IMR-90 (cell line): ENCODE results near the gene GRIK3. TPM values are rescaled to one million over a fixed set of nuclear protein-coding genes. Genes with fewer than 3 reads are reported as not detected.

Source experiments
- ATAC-seq: fragments of 200-7000 bp; cut with Tn5 transposase; 2 replicates; pipeline ENCODE4 v1.9.1; 2020; ENCODE audit warnings: low read depth, mild to moderate bottlenecking, moderate library complexity
- BruUV-seq: library from RNA; stranded (reverse); fragments of 400-500 nt; replicated peaks from 2 replicates; lab custom pipeline; 2021; lab: Mats Ljungman, UMichigan
- CTCF ChIA-PET: fragments of 300-600 bp; formaldehyde crosslinking; extraction: SDS; loops from one replicate; lab custom pipeline; 2021; ENCODE audit warnings: antibody characterized with exemption; lab: Yijun Ruan, JAX
- POLR2A ChIA-PET: fragments of 300-600 bp; sonication (Branson Sonifier 250); formaldehyde crosslinking; loops from one replicate; lab custom pipeline; 2022; ENCODE audit warnings: antibody characterized with exemption; ENCODE audit not compliant: unreplicated experiment; lab: Charles Lee
- DNase-seq: peaks from one replicate; pipeline ENCODE4 v3.0.0; 2013
- H2AFZ ChIP-seq: replicated peaks from 2 replicates; pipeline ENCODE3; 2013; ENCODE audit warnings: low read length, mild to moderate bottlenecking; ENCODE audit not compliant: poor library complexity
- H2AK5ac ChIP-seq: 2 replicates; pipeline ENCODE4 v1.6.1; 2013; ENCODE audit warnings: low read depth, low read length, inconsistent platforms
- H2AK9ac ChIP-seq: replicated peaks from 2 replicates; pipeline ENCODE3; 2013; ENCODE audit warnings: mild to moderate bottlenecking, low read depth, low read length, moderate library complexity; ENCODE audit not compliant: poor library complexity
- H2BK120ac ChIP-seq: 2 replicates; pipeline ENCODE4 v1.6.1; 2013; ENCODE audit warnings: low read depth, low read length, inconsistent platforms
- H2BK15ac ChIP-seq: 3 replicates; pipeline ENCODE4 v1.6.1; 2013; ENCODE audit warnings: low read depth, low read length, inconsistent platforms
- H2BK20ac ChIP-seq: 2 replicates; pipeline ENCODE4 v1.6.1; 2013; ENCODE audit warnings: low read depth, mild to moderate bottlenecking, inconsistent platforms, low read length, moderate library complexity
- H2BK5ac ChIP-seq: 2 replicates; pipeline ENCODE4 v1.6.1; 2013; ENCODE audit warnings: mild to moderate bottlenecking, low read depth, low read length, inconsistent platforms; ENCODE audit not compliant: poor library complexity, severe bottlenecking
- H3K14ac ChIP-seq: replicated peaks from 2 replicates; pipeline ENCODE4 v1.6.1; 2013; ENCODE audit warnings: low read depth, low read length, inconsistent platforms
- H3K18ac ChIP-seq: 2 replicates; pipeline ENCODE4 v1.6.1; 2013; ENCODE audit warnings: low read depth, low read length, control low read depth
- H3K23ac ChIP-seq: 2 replicates; pipeline ENCODE4 v1.6.1; 2013; ENCODE audit warnings: low read depth, low read length, inconsistent platforms
- H3K27ac ChIP-seq: 2 replicates; pipeline ENCODE4 v1.5.1; 2013; ENCODE audit warnings: mild to moderate bottlenecking, control low read depth, low read length; ENCODE audit not compliant: insufficient read depth
- H3K27me3 ChIP-seq: 2 replicates; pipeline ENCODE4 v1.6.1; 2013; ENCODE audit warnings: low read length; ENCODE audit not compliant: control insufficient read depth, insufficient read depth
- H3K36me3 ChIP-seq: 2 replicates; pipeline ENCODE4 v1.6.1; 2013; ENCODE audit warnings: low read length, mixed read lengths; ENCODE audit not compliant: control insufficient read depth, insufficient read depth
- H3K4ac ChIP-seq: 2 replicates; pipeline ENCODE4 v1.6.1; 2013; ENCODE audit warnings: low read depth, low read length, inconsistent platforms
- H3K4me1 ChIP-seq: 2 replicates; pipeline ENCODE4 v1.6.1; 2013; ENCODE audit warnings: low read length, mixed read lengths; ENCODE audit not compliant: control insufficient read depth, insufficient read depth
- H3K4me2 ChIP-seq: 2 replicates; pipeline ENCODE4 v1.6.1; 2013; ENCODE audit warnings: low read depth, mild to moderate bottlenecking, control low read depth, low read length, moderate library complexity
- H3K4me3 ChIP-seq: 2 replicates; pipeline ENCODE4 v1.5.1; 2013; ENCODE audit warnings: low read depth, mild to moderate bottlenecking, control low read depth, low read length, moderate library complexity; ENCODE audit not compliant: insufficient read depth
- H3K56ac ChIP-seq: 2 replicates; pipeline ENCODE4 v1.6.1; 2013; ENCODE audit warnings: low read length, inconsistent platforms; ENCODE audit not compliant: insufficient read depth; ENCODE audit errors: extremely low read depth
- H3K79me1 ChIP-seq, 2 experiments: 2 replicates each; pipeline ENCODE4 v1.6.1; 2013; ENCODE audit warnings: low read length in 2 of 2, inconsistent platforms in 1 of 2, low read depth in 1 of 2
- H3K9ac ChIP-seq: 2 replicates; pipeline ENCODE4 v1.6.1; 2013; ENCODE audit warnings: low read depth, low read length, control low read depth
- H3K9me1 ChIP-seq: 2 replicates; pipeline ENCODE4 v1.6.1; 2013; ENCODE audit warnings: low read length, inconsistent platforms; ENCODE audit not compliant: insufficient read depth
- H3K9me3 ChIP-seq: 2 replicates; pipeline ENCODE4 v1.6.1; 2013; ENCODE audit warnings: low read length; ENCODE audit not compliant: control insufficient read depth, insufficient read depth
- H4K20me1 ChIP-seq: 2 replicates; pipeline ENCODE4 v1.6.1; 2013; ENCODE audit warnings: low read length, inconsistent platforms; ENCODE audit not compliant: insufficient read depth
- H4K5ac ChIP-seq: 2 replicates; pipeline ENCODE4 v1.6.1; 2013; ENCODE audit warnings: mild to moderate bottlenecking, low read depth, low read length, control low read depth
- H4K8ac ChIP-seq, 2 experiments: 2 replicates each; pipeline ENCODE4 v1.6.1; 2013; ENCODE audit warnings: low read depth in 2 of 2, low read length in 2 of 2, control low read depth in 1 of 2, inconsistent platforms in 1 of 2
- H4K91ac ChIP-seq: 2 replicates; pipeline ENCODE4 v1.6.1; 2013; ENCODE audit warnings: low read depth, low read length, inconsistent platforms; ENCODE audit not compliant: insufficient read depth
- MAFK ChIP-seq: IDR thresholded peaks from 2 replicates; pipeline ENCODE4 v1.6.1; 2012; ENCODE audit warnings: low read depth, low read length, improper control_type of control experiment
- NFE2L2 ChIP-seq: fragments of 150-350 bp; IDR thresholded peaks from 2 replicates; pipeline ENCODE4 v1.6.1; 2016; ENCODE audit warnings: low read depth, mild to moderate bottlenecking, low read length
- WGBS, 2 experiments: methylation state at CpG; one replicate each; pipeline versions ENCODE4 v1.1.5 to v1.1.7; 2013; ENCODE audit warnings: missing lambda C conversion rate in 2 of 2; ENCODE audit not compliant: insufficient read length in 1 of 2; ENCODE audit errors: extremely low coverage in 2 of 2; 5-methylcytosine and 5-hydroxymethylcytosine counted together
- dilution Hi-C: fragments of 300-500 bp; cut with HindIII; formaldehyde crosslinking; loops from one replicate; pipeline ENCODE4 v1.14.3; 2018; ENCODE audit warnings: low sequenced_read_pairs; ENCODE audit not compliant: unreplicated experiment
- in situ Hi-C: fragments of 300-500 bp; cut with MboI; formaldehyde crosslinking; loops from 3 replicates; pipeline ENCODE4 v1.14.3; 2019; ENCODE audit warnings: low sequenced_read_pairs, inconsistent platforms, mixed read lengths
- intact Hi-C: fragments of 100-400 bp; cut with micrococcal nuclease; formaldehyde crosslinking; loops from 2 replicates; pipeline ENCODE4 v1.10.0; 2022
- polyA plus RNA-seq, 3 experiments: library from polyadenylated mRNA; depleted of rRNA; stranded (reverse); fragments of >200 nt; gene quantifications; 2 replicates each; pipeline ENCODE4 v1.2.3, GENCODE V29; 2012; ENCODE audit warnings: low replicate concordance in 1 of 3
- total RNA-seq: library from RNA; depleted of rRNA; stranded (reverse); fragments of >200 nt; gene quantifications from 2 replicates; pipeline ENCODE4 v1.2.3, GENCODE V29; 2012

GRIK3 gene
- total and polyA plus RNA-seq, 2 of the 4 experiments (the other 2 are of a cell fraction) = not detected

- no peak overlapping the region for H3K4ac ChIP-seq
- DNase-seq (no peak), ATAC-seq (no peak)
- H3K18ac ChIP-seq = no peak overlapping the region
- no CpG with 5 or more reads among the region's 1 CpG for WGBS, 2 experiments
- H2AK9ac ChIP-seq = no peak overlapping the region
- H3K36me3 ChIP-seq = no peaks in the 10 kb centered on the region
- H4K20me1 ChIP-seq = no peaks in the 10 kb centered on the region
- dilution Hi-C loops = no loop called here
- intact Hi-C loops = no loop called here
- no TSS peak for BruUV-seq
- no peak overlapping the region for H3K23ac ChIP-seq
- H4K8ac ChIP-seq = no peak overlapping the region
- no peaks in the 10 kb centered on the region for H3K4me1 ChIP-seq
- no peak overlapping the region for H2AK5ac ChIP-seq
- no peak overlapping the region for H3K9ac ChIP-seq
- H3K27me3 ChIP-seq = no peaks in the 10 kb centered on the region
- no peak overlapping the region for H3K4me2 ChIP-seq
- POLR2A ChIA-PET = no interaction called here
- H3K4me3 ChIP-seq = no peak overlapping the region
- TF ChIP-seq MAFK (no peak), NFE2L2 (no peak)
- CTCF ChIA-PET = no interaction called here
- no peaks in the 10 kb centered on the region for H3K9me1 ChIP-seq
- no peaks in the 10 kb centered on the region for H3K9me3 ChIP-seq
- H2BK5ac ChIP-seq = no peak overlapping the region
- no peak overlapping the region for H3K56ac ChIP-seq
- in situ Hi-C loops = no loop called here
- H3K27ac ChIP-seq = no peak overlapping the region
- H4K5ac ChIP-seq = no peak overlapping the region
- H3K14ac ChIP-seq = no peak overlapping the region
- H2BK120ac ChIP-seq = no peak overlapping the region
- no peak overlapping the region for H4K91ac ChIP-seq
- H2BK15ac ChIP-seq = no peak overlapping the region
- no peak overlapping the region for H2BK20ac ChIP-seq
- no peak overlapping the region for H2AFZ ChIP-seq
- no peaks in the 10 kb centered on the region for H3K79me1 ChIP-seq
These were observed 168.8 kb downstream of the GRIK3 start for GRCh38 chr1:36865602-36865900.
